Activated CD8-positive, alpha-beta memory T cell treated with anti-CD3 and anti-CD28 coated beads, Interleukin-2, amount 50 U/mL, for 1 hour (primary cell): ENCODE results near the gene RPS6KB2.
"Not testable (repeated sequence)": the region's sequence is repeated elsewhere in the genome, so short reads cannot be mapped to it uniquely, and the experiment has no call there.

ENCODE experiments used
- DNase-seq: peaks from one replicate; pipeline ENCODE4 v3.0.0-alpha.2; 2020; ENCODE audit errors: extremely low read depth

Gene RPS6KB2

DNA sequence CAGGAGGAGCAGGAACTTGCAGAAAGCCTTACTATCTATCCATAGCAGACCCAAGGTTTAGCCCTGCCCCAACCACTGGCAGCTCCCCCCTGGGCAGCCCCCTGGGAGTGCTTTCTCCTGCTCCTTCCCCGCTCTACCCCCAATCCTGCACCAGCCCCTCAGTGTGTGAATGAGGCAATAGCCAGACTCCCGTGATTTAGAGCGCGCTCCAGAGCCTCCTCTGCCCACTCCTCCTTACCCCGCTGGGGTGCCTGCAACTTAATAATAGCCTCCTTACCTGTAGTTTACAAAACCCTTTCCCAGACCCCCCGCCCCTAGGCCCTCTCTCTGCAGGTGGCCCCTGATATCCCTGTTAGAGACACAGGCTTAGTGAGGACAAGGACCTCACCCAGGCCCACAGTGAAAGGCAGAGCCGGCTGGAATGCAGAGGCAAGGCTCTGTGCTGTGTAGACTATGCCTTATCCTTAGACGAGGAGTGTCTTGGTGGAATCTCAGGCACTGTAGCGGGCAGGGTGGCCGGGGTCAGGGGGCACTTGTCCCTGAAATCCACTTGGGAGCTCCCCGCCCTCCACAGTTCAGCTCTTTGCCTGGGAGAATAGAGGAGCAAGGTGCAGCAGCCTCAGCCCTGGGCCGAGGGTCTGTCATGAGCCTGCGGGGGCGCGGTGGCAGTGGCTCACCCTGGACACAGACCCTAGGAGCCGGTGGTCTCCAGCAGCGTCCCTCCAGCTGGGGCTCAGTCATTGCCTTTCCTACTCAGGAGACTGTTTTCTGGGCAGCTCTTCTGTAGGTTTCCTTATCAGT, 17.1 kb upstream of the RPS6KB2 start:
- DNase-seq = no peak

DNA sequence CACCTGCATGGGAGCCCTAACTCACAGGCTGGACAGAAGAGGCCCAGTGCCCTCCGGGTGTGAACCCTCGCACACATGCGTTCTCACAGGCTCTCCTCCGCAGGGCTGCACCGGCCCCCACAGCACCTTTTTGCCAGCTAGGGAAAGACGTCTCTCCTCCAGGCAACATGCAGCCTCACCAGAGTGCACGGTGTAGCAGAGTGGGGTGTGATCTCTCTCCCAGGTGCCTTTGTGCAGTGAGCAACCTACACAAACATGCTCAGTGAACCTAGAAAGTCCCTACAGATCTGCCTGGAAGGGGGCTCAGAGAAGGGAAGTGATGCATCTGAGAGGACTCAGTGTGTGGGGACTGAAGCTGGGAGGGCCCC, 16.5 kb upstream of the RPS6KB2 start:
- DNase-seq = no peak

DNA sequence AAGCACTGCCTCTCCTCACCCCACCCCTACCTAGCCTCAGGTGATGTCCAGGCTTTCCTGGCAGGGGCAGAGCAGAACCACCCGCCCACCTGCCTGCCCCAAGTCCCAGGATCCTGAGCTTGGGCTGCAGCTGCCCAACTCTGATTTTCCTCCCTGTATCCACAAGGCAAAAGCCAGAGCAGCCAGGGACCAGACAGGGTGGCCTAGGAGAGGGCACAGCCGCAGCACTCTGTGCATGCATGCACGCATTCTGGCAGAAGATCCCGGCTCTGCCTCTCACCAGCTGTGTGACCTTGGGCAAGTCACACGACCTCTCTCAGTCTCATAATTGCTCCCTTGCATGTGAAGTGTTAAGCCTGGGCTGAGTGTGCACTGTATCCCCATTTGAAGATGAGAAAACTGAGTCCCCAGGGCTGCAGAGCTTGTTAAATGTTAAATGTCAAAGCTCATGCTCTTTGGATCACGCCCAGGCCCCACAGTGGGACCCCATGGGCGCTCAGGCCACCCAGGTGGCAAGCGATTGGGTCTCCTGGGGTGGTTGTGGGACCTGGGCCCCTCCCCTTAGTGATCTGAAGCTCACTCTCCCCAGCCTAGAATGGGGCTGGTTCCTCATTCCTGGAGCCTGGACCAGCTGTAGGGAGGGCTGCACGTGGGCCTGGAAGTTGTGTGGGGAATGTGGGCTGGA, 15.7 kb upstream of the RPS6KB2 start:
- DNase-seq = no peak

DNA sequence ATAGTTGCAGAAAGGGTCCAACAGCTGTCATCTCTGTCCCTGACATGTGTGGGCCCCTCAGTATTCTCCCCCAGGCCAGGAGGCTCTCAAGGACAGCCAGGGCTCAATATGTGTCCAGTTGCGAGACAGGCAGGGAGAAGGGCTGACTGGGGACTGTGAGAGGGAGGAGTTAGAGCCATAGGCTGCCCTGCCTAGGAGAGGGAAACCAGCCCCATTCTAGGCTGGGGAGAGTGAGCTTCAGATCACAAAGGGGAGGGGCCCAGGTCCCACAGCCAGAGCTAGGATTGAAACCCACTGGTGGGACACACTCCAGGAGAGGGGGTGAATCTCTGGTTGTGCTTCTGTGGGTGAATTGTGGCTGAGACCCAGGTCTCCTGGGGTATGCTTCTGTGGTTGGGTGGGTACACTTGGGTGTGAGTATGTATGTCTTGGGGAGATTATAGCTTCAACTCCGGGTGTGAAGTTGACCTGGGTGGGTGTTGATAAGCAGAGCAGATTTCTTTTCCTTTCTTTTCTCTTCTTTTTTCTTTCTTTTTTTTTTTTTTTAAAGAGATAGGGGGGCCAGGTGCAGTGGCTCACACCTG, 14.9 kb upstream of the RPS6KB2 start:
- DNase-seq = no peak

DNA sequence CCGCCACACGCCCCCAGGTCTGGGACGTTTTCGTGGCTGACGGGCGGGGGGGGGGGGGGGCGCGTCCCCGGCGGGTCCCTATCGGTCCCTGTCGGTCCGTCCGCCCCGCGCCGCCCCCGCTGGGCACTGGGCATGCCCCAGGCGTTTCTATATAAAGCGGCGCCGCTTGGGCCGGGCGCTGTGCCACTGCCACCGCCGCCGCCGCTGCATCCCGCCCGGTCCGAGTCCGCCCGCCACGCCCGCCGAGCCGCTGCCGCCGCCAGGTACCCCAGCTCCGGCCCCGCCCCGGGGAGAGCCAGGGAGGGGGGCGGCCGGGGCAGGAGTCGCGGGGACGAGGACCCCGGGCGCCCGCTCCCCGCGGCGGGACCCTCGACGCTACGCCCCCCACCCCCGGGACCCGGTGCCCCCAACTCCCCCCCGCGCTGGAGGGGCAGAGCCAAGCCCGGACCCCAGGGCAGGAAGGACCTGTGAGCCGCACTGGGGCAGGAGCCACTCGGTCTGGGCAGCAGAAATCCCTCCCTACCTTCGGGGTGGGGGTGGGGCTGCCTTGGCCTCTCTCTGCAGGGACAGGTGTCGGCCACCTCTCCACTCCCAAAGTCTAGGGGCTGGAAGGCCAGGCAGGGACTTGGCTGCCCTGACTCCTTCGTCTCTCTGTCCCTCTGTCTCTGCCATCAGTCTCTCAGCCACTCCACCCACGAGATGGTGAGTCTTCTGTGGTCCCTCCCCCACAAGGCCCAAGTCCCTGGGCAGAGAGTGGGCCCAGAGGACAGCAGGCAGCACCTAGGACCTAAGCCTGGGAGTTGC, 12.6 kb upstream of the RPS6KB2 start, which contains the start of gene CARNS1:
Gene CARNS1 (plus strand): TSS at position 178 of the 804 bp plus-strand sequence. CDS start 522 bp downstream, at position 700.
- no peak for DNase-seq

DNA sequence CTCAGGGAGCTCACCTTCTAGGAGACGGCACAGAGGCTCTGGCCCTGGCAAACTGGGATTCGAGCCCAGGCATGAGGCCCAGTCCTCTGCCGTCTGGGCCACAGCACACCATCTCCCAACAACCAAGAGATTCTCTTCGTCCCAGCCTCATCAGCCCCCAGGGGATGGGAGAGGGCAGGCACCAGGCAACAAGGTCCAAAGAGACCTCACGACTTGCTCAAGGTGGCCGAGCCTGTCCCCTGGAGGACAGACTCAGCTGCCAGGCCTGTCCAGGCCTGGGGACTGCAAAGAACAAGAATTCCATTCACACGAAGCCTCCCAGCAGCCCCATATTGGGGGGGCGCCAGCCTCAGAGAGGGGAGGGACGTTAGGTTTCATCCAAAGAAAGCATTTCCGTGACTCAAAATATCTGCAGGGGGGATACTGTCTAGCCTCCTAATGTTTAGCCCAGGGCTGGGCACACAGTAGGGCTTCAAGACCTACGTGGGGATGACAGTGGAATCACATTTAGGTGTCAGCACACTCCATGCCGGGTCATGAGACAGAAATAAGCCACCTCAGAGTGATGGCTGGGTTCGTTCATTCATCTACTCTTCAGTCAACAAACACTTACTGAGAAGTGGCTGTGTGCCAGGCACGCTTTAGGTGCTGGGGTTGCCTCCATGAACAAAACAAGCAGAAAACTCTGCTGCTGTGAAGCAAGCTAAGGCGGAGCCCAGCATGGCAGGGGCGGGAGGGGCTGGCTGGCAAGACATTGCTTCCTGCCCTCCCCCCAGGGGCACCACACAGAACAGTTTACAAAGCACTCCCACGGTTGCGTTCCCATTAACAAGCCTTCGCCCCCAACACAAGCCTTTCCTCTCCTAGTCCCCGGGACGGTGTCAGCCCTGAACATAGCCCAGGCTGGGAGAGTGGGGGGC, 11.6 kb upstream of the RPS6KB2 start:
- DNase-seq = peak; percentile 66

DNA sequence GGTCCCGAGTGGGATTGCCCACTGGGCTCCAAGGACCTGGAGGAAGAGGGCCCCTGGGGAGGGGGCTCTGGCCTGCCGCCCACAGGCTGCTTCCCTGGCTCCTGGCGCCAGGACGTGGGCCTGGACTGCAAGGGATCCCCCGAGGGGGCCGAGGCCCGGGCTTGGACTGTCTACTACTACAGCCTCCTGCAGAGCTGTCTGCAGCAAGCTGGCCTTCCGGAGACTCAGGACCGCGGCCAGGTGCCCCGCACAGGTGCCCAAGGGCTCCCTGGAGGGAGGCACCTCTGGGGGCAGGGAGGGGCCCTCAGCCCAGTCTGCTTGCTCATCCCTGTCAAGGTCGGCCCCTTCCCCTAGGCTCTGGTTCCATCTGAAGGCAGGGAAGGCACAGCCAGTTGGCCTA, 10.9 kb upstream of the RPS6KB2 start:
- no peak for DNase-seq

DNA sequence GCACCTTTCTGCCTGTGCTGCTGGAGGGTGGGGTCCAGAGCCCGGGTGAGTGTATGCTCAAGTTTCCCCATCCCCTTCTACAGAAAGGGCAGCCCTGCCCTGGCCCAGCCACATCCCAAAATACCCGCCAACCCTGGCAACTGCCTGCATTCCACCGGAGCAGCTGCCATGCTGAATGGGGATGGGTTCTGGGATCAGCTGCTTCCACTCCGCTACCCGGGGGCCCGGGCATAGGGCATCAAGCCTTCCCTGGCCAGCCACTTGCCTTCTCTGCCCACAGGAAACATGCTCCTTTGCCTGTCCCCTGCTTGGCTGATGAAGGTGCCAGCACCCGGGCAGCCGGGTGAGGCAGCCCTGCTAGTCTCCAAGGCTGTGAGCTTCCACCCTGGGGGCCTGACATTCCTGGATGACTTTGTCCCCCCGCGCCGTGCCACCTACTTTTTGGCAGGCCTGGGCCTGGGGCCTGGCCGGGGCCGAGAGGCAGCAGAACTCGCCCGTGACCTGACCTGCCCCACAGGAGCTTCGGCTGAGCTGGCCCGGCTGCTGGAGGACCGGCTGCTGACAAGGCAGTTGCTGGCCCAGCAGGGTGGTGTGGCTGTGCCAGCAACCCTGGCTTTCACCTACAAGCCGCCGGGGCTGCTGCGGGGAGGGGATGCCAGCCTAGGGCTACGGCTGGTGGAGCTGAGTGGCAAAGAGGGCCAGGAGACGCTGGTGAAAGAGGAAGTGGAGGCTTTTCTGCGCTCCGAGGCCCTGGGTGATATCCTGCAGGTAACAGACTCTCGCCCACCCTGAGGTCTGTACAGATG, 9.6 kb upstream of the RPS6KB2 start:
- no peak for DNase-seq

DNA sequence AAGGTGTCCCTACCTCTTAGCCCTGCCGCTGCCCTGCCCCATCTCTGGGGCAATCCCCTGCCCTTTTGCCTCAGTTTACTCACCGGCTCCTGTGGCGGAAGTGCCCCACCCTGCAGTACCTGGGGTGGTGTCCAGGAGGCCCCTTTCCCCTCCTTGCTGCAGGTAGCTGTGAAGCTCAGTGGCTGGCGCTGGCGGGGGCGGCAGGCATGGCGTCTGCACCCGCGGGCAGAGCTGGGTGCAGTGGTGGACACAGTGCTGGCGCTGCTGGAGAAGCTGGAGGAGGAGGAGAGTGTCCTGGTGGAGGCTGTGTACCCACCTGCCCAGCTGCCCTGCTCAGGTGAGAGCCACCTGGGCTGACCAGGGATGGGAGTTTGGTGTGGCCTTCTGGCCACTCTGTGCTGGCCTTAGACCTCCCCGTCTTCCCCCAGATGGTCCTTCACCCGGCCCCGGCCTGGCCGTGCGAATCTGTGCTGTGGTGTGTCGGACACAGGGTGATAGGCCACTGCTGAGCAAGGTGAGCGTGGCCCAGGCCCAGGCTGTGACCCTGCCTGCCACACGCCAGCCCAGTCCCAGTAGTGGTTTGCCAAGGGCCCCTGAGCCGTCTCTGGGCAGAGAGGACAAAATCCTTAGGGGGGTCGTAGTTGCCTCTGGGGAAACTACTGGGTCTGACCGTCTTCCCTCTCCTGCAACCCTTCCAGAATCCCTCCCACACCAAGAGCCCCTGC, 8.8 kb upstream of the RPS6KB2 start:
- no peak for DNase-seq

DNA sequence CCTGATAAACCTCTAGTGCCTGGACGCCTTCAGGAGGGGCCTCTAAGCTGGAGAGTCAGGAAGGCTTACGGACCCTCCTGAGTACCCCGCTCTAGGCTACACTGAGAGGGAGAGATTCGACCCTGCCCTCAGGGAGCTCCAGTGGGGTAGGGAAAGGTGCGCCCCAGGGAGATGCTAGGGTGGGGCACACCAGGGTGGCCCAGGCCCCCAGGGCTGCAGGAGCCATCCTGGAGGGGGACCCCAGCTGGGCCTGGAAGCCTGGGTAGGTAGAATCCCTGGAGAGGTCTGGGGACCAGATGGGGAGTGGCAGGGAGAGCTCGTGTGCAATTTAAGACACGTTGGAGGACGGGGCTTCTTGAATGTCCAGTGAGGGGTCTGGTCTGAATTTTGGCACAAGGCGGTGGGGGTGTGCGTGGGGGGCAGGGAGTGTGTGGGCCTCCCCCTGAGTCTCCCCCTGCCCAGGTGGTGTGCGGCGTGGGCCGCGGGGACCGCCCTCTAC, 8.1 kb upstream of the RPS6KB2 start:
- DNase-seq = no peak

DNA sequence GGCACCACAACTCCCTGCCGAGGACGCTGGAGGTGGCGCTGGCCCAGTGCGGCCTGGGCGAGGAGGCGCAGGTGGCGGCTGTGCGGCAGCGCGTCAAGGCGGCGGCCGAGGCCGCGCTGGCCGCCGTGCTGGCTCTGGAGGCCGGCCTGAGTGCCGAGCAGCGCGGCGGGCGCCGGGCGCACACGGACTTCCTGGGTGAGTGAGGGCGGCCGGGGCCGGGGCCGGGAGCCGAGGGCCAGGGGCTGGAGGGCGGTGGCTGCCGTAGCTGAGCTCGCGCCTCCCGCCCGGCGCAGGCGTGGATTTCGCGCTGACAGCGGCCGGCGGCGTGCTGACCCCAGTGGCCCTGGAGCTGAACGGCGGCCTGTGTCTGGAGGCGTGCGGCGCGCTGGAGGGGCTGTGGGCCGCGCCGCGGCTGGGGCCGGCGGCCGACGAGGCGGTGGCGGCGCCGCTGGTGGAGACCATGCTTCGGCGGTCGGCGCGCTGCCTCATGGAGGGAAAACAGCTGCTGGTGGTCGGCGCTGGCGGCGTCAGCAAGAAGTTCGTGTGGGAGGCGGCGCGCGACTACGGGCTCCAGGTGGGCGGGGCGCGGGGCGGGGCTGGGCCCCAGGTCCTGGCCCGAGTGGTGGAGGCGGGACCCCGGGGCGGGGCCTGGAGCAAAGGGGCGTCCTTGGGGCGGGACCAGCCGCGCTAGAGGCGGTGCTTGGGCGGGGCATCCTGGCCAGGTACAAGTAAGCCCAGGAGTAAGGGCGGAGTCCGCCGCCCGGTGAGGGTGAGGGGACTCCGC, 7.5 kb upstream of the RPS6KB2 start:
- DNase-seq = peak; percentile 90

DNA sequence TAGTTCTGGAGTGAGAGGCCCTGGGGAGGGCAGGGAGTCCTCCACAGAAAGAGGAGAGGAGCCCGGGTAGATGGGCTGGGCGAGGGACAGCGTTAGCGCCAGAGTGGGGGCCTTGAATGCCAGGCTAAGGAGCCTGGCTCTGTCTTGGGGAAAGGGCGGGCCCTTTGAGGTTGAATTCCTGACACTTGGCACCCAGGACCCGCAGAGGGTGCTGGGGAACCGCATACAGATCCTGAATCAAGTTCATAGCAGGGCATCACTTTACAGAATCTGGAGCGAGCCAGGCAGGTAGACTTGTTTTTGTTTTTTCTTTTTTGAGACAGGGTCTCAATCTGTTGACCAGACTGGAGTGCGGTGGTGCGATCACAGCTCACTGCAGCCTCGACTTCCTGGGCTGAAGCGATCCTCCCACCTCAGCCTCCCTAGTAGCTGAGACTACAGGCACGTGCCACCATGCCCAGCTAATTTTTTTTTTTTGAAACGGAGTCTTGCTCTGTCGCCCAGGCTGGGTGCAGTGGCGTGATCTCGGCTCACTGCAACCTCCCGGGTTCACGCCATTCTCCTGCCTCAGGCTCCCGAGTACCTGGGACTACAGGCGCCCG, 6.8 kb upstream of the RPS6KB2 start:
- no peak for DNase-seq

DNA sequence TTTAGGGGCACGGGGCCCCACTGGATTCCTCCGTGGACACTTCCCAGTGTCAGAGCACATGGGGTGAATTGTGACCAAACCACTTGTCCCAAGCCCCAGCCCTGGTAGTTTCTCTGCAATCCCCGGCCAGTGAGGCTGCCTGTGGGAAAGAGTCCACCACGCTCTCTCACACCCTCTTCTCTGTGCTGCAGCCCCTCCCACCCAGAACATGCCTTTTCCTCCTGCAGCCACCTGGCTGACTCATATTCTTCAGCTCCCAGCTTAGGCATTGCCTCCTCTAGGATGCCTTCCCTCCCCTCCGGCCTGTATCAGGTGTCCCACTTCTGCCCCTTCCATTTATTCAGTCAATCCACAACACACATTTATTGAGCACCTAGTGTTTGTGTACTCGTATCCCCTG, 5.4 kb upstream of the RPS6KB2 start:
- DNase-seq = no peak

DNA sequence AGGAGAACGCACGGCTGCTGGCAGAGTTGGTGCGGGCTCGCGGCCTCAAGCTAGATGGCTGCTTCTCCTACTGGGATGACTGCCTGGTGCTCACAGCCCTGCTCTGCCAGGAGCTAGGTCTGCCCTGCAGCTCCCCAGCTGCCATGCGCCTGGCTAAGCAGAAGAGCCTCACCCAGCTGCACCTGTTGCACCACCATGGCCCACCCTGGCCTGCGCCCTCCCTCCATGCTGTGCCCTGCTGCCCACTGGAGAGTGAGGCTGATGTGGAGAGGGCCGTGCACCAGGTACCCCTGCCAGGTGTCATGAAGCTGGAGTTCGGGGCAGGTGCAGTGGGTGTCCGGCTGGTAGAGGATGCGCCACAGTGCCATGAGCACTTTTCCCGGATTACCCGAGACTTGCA, 4.8 kb upstream of the RPS6KB2 start:
- no peak for DNase-seq

DNA sequence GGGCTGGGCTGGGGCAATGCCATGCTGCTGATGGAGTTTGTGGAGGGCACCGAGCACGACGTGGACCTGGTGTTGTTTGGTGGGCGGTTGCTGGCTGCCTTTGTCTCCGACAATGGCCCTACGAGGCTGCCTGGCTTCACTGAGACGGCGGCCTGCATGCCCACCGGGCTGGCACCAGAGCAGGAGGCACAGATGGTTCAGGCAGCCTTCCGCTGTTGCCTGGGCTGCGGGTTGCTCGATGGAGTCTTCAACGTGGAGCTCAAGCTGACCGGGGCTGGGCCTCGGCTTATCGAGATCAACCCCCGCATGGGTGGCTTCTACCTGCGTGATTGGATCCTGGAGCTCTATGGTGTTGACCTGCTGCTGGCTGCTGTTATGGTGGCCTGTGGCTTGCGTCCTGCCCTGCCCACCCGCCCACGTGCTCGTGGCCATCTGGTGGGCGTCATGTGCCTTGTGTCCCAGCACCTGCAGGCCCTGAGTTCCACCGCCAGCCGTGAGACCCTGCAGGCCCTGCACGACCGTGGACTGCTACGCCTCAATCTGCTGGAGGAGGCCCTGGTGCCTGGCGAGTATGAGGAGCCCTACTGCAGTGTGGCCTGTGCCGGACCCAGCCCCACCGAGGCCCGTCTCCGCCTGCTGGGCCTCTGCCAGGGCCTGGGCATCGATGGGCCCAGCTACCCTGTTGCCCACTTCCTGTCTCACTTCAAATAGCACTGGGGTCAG, 4.2 kb upstream of the RPS6KB2 start:
- DNase-seq = no peak

DNA sequence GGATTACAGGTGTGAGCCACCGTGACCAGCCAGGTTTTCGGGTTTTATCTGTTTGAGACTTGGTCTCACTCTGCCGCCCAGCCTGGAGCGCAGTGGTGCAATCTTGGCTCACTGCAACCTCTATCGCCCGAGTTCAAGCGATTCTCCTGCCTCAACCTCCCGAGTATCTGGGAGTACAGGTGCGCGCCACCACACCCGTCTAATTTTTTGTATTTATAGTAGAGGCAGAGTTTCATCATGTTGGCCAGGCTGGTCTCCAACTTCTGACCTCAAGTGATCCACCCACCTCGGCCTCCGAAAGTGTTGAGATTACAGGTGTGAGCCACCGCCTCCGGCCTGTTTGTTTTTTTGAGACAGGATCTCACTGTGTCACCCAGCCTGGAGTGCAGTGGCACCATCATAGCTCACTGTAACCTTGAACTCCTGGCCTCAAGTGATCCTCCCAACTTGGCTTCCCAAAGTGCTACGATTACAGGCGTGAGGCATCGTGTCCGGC, 882 bp upstream of the RPS6KB2 start:
- not testable (repeated sequence) for DNase-seq

DNA sequence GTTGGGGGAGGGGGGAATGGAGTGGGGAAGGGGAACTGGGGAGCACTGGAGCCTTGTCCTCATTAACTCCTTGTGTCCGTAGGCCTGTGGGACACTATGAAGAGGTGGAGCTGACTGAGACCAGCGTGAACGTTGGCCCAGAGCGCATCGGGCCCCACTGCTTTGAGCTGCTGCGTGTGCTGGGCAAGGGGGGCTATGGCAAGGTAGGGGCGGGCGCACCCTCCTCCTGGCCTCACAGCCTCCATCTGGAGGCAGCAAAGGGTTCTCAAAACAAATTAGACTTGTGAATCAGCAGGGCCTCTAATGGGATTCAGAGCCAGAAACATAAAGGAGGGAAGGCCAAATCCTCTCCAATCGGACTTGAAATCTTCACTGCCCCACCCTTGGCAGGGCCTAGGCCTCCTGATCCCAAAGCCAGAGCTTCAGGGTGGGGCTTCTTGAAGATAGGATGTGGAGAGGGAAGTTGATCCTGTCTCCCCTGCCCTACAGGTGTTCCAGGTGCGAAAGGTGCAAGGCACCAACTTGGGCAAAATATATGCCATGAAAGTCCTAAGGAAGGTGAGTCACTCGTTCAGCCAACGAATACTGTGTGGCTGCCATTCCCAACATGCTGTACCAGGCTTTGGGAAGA, 859 bp downstream of the RPS6KB2 start:
- no peak for DNase-seq
